ENCODE data around the gene IQCN. TPM values are rescaled to one million over a fixed set of nuclear protein-coding genes. Genes with fewer than 3 reads are reported as not detected.
A peak's percentile ranks its signal among the peaks of the same experiment; 100 is the strongest.

IQCN gene
- total and polyA plus RNA-seq, 10 of the 15 experiments (the other 5 are each of a cell fraction or from before 2014, with no cell fraction given) = 0.01 to 0.54 (median 0.23) TPM; not detected in 3

DNA sequence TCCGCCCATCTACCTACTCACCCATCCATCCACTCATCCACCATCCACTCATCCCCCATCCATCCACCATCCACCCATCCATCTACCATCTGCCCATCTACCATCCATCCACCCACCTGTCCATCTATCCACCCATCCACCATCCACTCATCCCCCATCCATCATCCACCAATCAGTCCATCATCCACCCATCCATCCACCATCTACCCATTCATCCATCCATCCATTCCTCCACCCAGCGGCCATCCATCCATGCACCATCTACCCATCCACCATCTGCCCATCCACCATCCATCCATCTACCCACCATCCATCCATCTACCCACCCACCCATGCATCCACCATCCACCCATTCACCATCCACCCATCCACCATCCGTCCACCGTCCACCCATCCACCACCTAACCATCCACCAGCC is 20.8 kb upstream of the IQCN start:
- POLR2A ChIA-PET = no interaction called here
- in situ Hi-C loops (cut with MboI) (no loop called here), intact Hi-C loops (cut with micrococcal nuclease; ENCODE audit: unreplicated experiment) (no loop called here)
- WGBS (ENCODE audit: insufficient coverage, insufficient replicate concordance, low lambda C conversion rate, missing lambda C conversion rate) = 96% methylated on average over 3 of the region's 4 CpGs
- Histone ChIP-seq H2AFZ (ENCODE audit: control insufficient read depth, low read depth, low read length) (no peak overlapping the region), H4K20me1 (ENCODE audit: control insufficient read depth, insufficient read depth) (no peaks in the 10 kb centered on the region), H3K36me3 (ENCODE audit: control insufficient read depth in 2 of 2, insufficient read depth in 2 of 2, low read length in 1 of 2) (no peaks in the 10 kb centered on the region), H3K9ac (ENCODE audit: control insufficient read depth, insufficient read depth, low read length) (no peak overlapping the region), H3K27me3 (replicated peaks in 1 of 2; ENCODE audit: control insufficient read depth in 2 of 2, insufficient read depth in 2 of 2, low read length in 1 of 2) (no peaks in the 10 kb centered on the region; a peak in 1 of 4 replicates), H3K4me1 (ENCODE audit: control insufficient read depth, insufficient read depth, low read length) (peaks cover 21% of the 10 kb centered on the region), H3K4me3 (no peak overlapping the region), H3K9me3 (replicated peaks; ENCODE audit: control insufficient read depth, insufficient read depth, low read length) (no peaks in the 10 kb centered on the region; the same call in 2 of the 3 replicates), H3K4me2 (ENCODE audit: control insufficient read depth, insufficient read depth) (no peak overlapping the region), H3K27ac (ENCODE audit: control insufficient read depth, insufficient read depth) (no peak overlapping the region), H3K79me2 (ENCODE audit: control insufficient read depth, insufficient read depth, low read length) (peaks cover 5% of the 10 kb centered on the region)
- RAD21 ChIA-PET (ENCODE audit: unreplicated experiment) = no interaction called here
- no TSS peak for BruUV-seq (replicated peaks)
- ATAC-seq = no peak
- no peak for TF ChIP-seq RB1 (IDR thresholded peaks at IDR 0.05; ENCODE audit: borderline replicate concordance)
- peak; percentile 89 for TF ChIP-seq HDGF (IDR thresholded peaks at IDR 0.05)
- TF ChIP-seq BCL11A (IDR thresholded peaks at IDR 0.05; ENCODE audit: low read depth, low read length) = no peak
- FAIRE-seq = no peak
- SMC1A ChIA-PET (ENCODE audit: uncharacterized antibody, unreplicated experiment) = no interaction called here
- CTCF ChIA-PET = no interaction called here
- no peak for DNase-seq (ENCODE audit: low read depth, low spot score)

GRCh38 chr19:18294467-18294864 is 20.2 kb upstream of the IQCN start:
- H4K20me1 ChIP-seq (ENCODE audit: control insufficient read depth, insufficient read depth) = no peaks in the 10 kb centered on the region
- H3K4me3 ChIP-seq = no peak overlapping the region
- H3K9me3 ChIP-seq (replicated peaks; ENCODE audit: control insufficient read depth, insufficient read depth, low read length) = no peaks in the 10 kb centered on the region; the same call in 2 of the 3 replicates
- DNase-seq (ENCODE audit: low read depth, low spot score) (no peak), ATAC-seq (peak; percentile 8), FAIRE-seq (no peak)
- ChIA-PET SMC1A (ENCODE audit: uncharacterized antibody, unreplicated experiment) (no interaction called here), CTCF (interaction anchor here (2.7 to 4.5 kb wide), 2 partner anchors 14 to 28 kb away, joined by 25 to 81 read pairs; partner anchors contain the start of genes JUND and LSM4), POLR2A (interaction anchor here (5.8 kb wide), 1 partner anchor 14 kb away, joined by 172 read pairs; the partner anchor contains the start of gene JUND), RAD21 (ENCODE audit: unreplicated experiment) (interaction anchor here (1.3 to 5.8 kb wide), 2 partner anchors 10 to 14 kb away, joined by 3 to 136 read pairs; partner anchors contain the start of gene JUND)
- no peak overlapping the region for H3K9ac ChIP-seq (ENCODE audit: control insufficient read depth, insufficient read depth, low read length)
- TF ChIP-seq BMI1 (IDR thresholded peaks at IDR 0.05; ENCODE audit: borderline replicate concordance) = peak; percentile 91
- TF ChIP-seq BHLHE40 (IDR thresholded peaks at IDR 0.05; ENCODE audit: borderline replicate concordance in 1 of 2, low read depth in 2 of 2, low read length in 1 of 2) = peak in 1 of 2 experiments; percentile 18; a peak in 1 of 4 replicates
- TF ChIP-seq DPF2 (IDR thresholded peaks at IDR 0.05) = no peak
- H3K36me3 ChIP-seq (ENCODE audit: control insufficient read depth in 2 of 2, insufficient read depth in 2 of 2, low read length in 1 of 2) = no peaks in the 10 kb centered on the region
- peaks cover 27% of the 10 kb centered on the region for H3K4me1 ChIP-seq (ENCODE audit: control insufficient read depth, insufficient read depth, low read length)
- in situ Hi-C loops (cut with MboI) (no loop called here), intact Hi-C loops (cut with micrococcal nuclease; ENCODE audit: unreplicated experiment) (no loop called here)
- no peak overlapping the region for H3K27ac ChIP-seq (ENCODE audit: control insufficient read depth, insufficient read depth)
- H3K79me2 ChIP-seq (ENCODE audit: control insufficient read depth, insufficient read depth, low read length) = peaks cover 5% of the 10 kb centered on the region
- H2AFZ ChIP-seq (ENCODE audit: control insufficient read depth, low read depth, low read length) = no peak overlapping the region
- BruUV-seq (replicated peaks) = no TSS peak
- no peaks in the 10 kb centered on the region; a peak in 1 of 4 replicates for H3K27me3 ChIP-seq (replicated peaks in 1 of 2; ENCODE audit: control insufficient read depth in 2 of 2, insufficient read depth in 2 of 2, low read length in 1 of 2)
- H3K4me2 ChIP-seq (ENCODE audit: control insufficient read depth, insufficient read depth) = 0 out of 2 replicates have a peak overlapping the region, but pooled peaks have one; percentile 3
- 6% methylated on average over 9 of the region's 9 CpGs for WGBS (ENCODE audit: insufficient coverage, insufficient replicate concordance, low lambda C conversion rate, missing lambda C conversion rate)
